H1 (cell line): Measurements from ENCODE around the gene FES.

Source experiments
- BCL11A ChIP-seq, 2 experiments: IDR thresholded peaks; one replicate each; pipeline ENCODE4 v1.6.1; 2011; ENCODE audit warnings: low read depth in 2 of 2, low read length in 2 of 2, mild to moderate bottlenecking in 2 of 2
- CREB1 ChIP-seq: IDR thresholded peaks from 2 replicates; pipeline ENCODE4 v1.6.1; 2012; ENCODE audit warnings: inconsistent platforms
- EP300 ChIP-seq, 2 experiments: IDR thresholded peaks; 1 replicate in 1 of 2; 2 replicates in 1 of 2; pipeline ENCODE4 v1.6.1; 2011 to 2012; ENCODE audit warnings: low read depth in 2 of 2, low read length in 2 of 2, mild to moderate bottlenecking in 2 of 2, borderline replicate concordance in 1 of 2, inconsistent platforms in 1 of 2, moderate library complexity in 1 of 2
- EZH2 ChIP-seq: fragments of 200-600 bp; sonication (generic); IDR thresholded peaks from 2 replicates; pipeline ENCODE4 v1.7.1; 2012; ENCODE audit warnings: low read depth, mild to moderate bottlenecking, moderate library complexity, low read length, inconsistent platforms; ENCODE audit not compliant: severe bottlenecking
- JUN ChIP-seq: IDR thresholded peaks from 2 replicates; pipeline ENCODE4 v1.6.1; 2011; ENCODE audit warnings: low read depth, mild to moderate bottlenecking, improper control_type of control experiment, low read length
- NRF1 ChIP-seq: IDR thresholded peaks from 2 replicates; pipeline ENCODE4 v1.6.1; 2011; ENCODE audit warnings: mild to moderate bottlenecking, low read depth, low read length, improper control_type of control experiment
- POLR2A ChIP-seq, 2 experiments: IDR thresholded peaks; 1 replicate in 1 of 2; 2 replicates in 1 of 2; pipeline ENCODE4 v1.6.1; 2011; ENCODE audit warnings: low read depth in 2 of 2, low read length in 2 of 2, mild to moderate bottlenecking in 2 of 2; ENCODE audit errors: control extremely low read depth in 1 of 2
- RXRA ChIP-seq: IDR thresholded peaks from 2 replicates; pipeline ENCODE4 v1.6.1; 2011; ENCODE audit warnings: low read depth, mild to moderate bottlenecking, low read length, moderate library complexity; ENCODE audit not compliant: insufficient read depth
- SAP30 ChIP-seq: fragments of 300-600 bp; sonication (generic); IDR thresholded peaks from 2 replicates; pipeline ENCODE4 v1.7.1; 2012; ENCODE audit warnings: low read length, moderate library complexity, mild to moderate bottlenecking, inconsistent platforms; ENCODE audit not compliant: insufficient read depth, insufficient replicate concordance
- SIN3A ChIP-seq, 2 experiments: IDR thresholded peaks in 1 of 2; conservative IDR thresholded peaks in 1 of 2; 2 replicates each; pipeline ENCODE4 v1.6.1; 2011 to 2012; ENCODE audit warnings: low read length in 2 of 2, improper control_type of control experiment in 1 of 2, low read depth in 1 of 2, mild to moderate bottlenecking in 1 of 2
- USF2 ChIP-seq: IDR thresholded peaks from 2 replicates; pipeline ENCODE4 v1.6.1; 2011; ENCODE audit warnings: low read length, improper control_type of control experiment
- TF ChIP-seq, protein P1 (sequence below), 3 experiments: IDR thresholded peaks; 1 replicate in 2 of 3; 2 replicates in 1 of 3; pipeline versions ENCODE4 v1.5.1 to v1.6.1; 2011; ENCODE audit warnings: low read length in 3 of 3, mild to moderate bottlenecking in 3 of 3, inconsistent platforms in 2 of 3, low read depth in 1 of 3, moderate library complexity in 1 of 3; ENCODE audit not compliant: insufficient read depth in 1 of 3; ENCODE audit errors: control extremely low read depth in 1 of 3
- TF ChIP-seq, protein P2 (sequence below): IDR thresholded peaks from 2 replicates; pipeline ENCODE4 v1.6.1; 2012; ENCODE audit warnings: inconsistent platforms

DNA sequence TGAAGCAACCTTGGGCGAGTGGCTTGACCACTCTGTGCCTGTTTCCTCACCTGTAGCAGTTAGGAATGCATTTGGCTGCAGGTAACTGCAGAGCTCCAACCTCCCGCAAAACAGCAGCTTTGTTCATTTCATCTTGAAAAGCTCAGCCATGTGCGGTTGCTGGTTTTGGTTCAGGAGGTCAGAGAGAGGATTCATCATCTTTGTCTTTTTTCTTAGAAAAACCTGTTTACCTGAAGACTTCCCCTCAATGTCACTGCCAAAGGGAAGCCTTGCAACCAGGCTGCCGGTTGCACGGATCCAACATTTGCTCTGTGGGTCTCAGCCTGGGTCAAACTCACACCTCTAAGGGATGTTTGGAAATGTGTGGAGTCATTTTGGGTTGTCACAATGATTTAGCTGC, 32.4 kb upstream of the FES start:
- no peak for TF ChIP-seq POLR2A (IDR thresholded peaks at IDR 0.05; ENCODE audit: control extremely low read depth in 1 of 2, low read depth in 2 of 2, low read length in 2 of 2)
- TF ChIP-seq SIN3A (conservative IDR thresholded peaks at IDR 0.05 in 1 of 2, IDR thresholded peaks at IDR 0.05 in 1 of 2; ENCODE audit: low read depth in 1 of 2, low read length in 2 of 2): no peak
- TF ChIP-seq USF2: no peak
- TF ChIP-seq CREB1: no peak
- no peak for TF ChIP-seq JUN
- no peak for TF ChIP-seq SAP30
- no peak for TF ChIP-seq NRF1
- no peak for TF ChIP-seq EP300 (IDR thresholded peaks at IDR 0.05; ENCODE audit: borderline replicate concordance in 1 of 2, low read depth in 2 of 2, low read length in 2 of 2)
- TF ChIP-seq, protein P1, sequence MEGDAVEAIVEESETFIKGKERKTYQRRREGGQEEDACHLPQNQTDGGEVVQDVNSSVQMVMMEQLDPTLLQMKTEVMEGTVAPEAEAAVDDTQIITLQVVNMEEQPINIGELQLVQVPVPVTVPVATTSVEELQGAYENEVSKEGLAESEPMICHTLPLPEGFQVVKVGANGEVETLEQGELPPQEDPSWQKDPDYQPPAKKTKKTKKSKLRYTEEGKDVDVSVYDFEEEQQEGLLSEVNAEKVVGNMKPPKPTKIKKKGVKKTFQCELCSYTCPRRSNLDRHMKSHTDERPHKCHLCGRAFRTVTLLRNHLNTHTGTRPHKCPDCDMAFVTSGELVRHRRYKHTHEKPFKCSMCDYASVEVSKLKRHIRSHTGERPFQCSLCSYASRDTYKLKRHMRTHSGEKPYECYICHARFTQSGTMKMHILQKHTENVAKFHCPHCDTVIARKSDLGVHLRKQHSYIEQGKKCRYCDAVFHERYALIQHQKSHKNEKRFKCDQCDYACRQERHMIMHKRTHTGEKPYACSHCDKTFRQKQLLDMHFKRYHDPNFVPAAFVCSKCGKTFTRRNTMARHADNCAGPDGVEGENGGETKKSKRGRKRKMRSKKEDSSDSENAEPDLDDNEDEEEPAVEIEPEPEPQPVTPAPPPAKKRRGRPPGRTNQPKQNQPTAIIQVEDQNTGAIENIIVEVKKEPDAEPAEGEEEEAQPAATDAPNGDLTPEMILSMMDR (IDR thresholded peaks at IDR 0.05; ENCODE audit: control extremely low read depth in 1 of 3, insufficient read depth in 1 of 3, low read depth in 1 of 3, low read length in 3 of 3): no peak
- TF ChIP-seq RXRA: no peak
- TF ChIP-seq EZH2: no peak
- TF ChIP-seq, protein P2, sequence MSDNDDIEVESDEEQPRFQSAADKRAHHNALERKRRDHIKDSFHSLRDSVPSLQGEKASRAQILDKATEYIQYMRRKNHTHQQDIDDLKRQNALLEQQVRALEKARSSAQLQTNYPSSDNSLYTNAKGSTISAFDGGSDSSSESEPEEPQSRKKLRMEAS: no peak
- TF ChIP-seq BCL11A (IDR thresholded peaks at IDR 0.05; ENCODE audit: low read depth in 2 of 2, low read length in 2 of 2): no peak
